Neural crest cell (in vitro differentiated cells): ENCODE measurements around the gene UNC93A. TPM values are rescaled to one million over a fixed set of nuclear protein-coding genes. Genes with fewer than 3 reads are reported as not detected.

Experiments
- DNase-seq: peaks from one replicate; pipeline ENCODE4 v3.0.0; 2021; ENCODE audit warnings: low read depth, mixed read lengths, low spot score
- H3K27ac Mint-ChIP-seq: one replicate; pipeline ENCODE4 v1.8.0; 2021; ENCODE audit warnings: mild to moderate bottlenecking, mixed read lengths; ENCODE audit not compliant: unreplicated experiment
- H3K27me3 Mint-ChIP-seq: 2 replicates; pipeline ENCODE4 v1.8.0; 2021; ENCODE audit warnings: low read depth, mild to moderate bottlenecking, mixed read lengths
- H3K36me3 Mint-ChIP-seq: 2 replicates; pipeline ENCODE4 v1.8.0; 2021; ENCODE audit warnings: low read depth, mild to moderate bottlenecking, mixed read lengths
- H3K4me1 Mint-ChIP-seq: 2 replicates; pipeline ENCODE4 v1.8.0; 2021; ENCODE audit warnings: mixed read lengths
- H3K4me3 Mint-ChIP-seq: one replicate; pipeline ENCODE4 v1.8.0; 2021; ENCODE audit warnings: mild to moderate bottlenecking, mixed read lengths
- H3K9me3 Mint-ChIP-seq: 2 replicates; pipeline ENCODE4 v1.8.0; 2021; ENCODE audit warnings: mixed read lengths
- CTCF ChIP-seq: fragments of 200-600 bp; sonication (generic); conservative IDR thresholded peaks from 2 replicates; pipeline ENCODE4 v1.5.0; 2021; ENCODE audit warnings: antibody characterized with exemption, mild to moderate bottlenecking
- total RNA-seq: library from RNA; stranded (reverse); gene quantifications from 2 replicates; pipeline ENCODE4 v1.2.1, GENCODE V29; 2021

The UNC93A gene
- total RNA-seq, 1 donor from 2014 or later, result not detected

- H3K4me1 Mint-ChIP-seq, result peaks cover 18% of the 10 kb centered on the region
- no peaks in the 10 kb centered on the region for H3K27me3 Mint-ChIP-seq
- no peak overlapping the region for H3K27ac Mint-ChIP-seq
- H3K36me3 Mint-ChIP-seq, result no peaks in the 10 kb centered on the region
- no peaks in the 10 kb centered on the region for H3K9me3 Mint-ChIP-seq
- TF ChIP-seq CTCF, result no peak
- H3K4me3 Mint-ChIP-seq, result no peak overlapping the region
- no peak for DNase-seq
These were observed 19.0 kb upstream of the UNC93A start for GRCh38 chr6:167272151-167272550.

- TF ChIP-seq CTCF, result no peak
- Mint-ChIP-seq H3K4me3 (no peak overlapping the region), H3K27me3 (no peaks in the 10 kb centered on the region), H3K36me3 (no peaks in the 10 kb centered on the region), H3K4me1 (peaks cover 19% of the 10 kb centered on the region), H3K9me3 (no peaks in the 10 kb centered on the region), H3K27ac (no peak overlapping the region)
- DNase-seq, result no peak
These were observed 18.3 kb upstream of the UNC93A start for GRCh38 chr6:167272696-167273379.

GRCh38 chr6:167274270-167274669 is 16.8 kb upstream of the UNC93A start:
- H3K9me3 Mint-ChIP-seq, result no peaks in the 10 kb centered on the region
- H3K27ac Mint-ChIP-seq, result no peak overlapping the region
- no peak for DNase-seq
- peaks cover 21% of the 10 kb centered on the region for H3K4me1 Mint-ChIP-seq
- H3K27me3 Mint-ChIP-seq, result no peaks in the 10 kb centered on the region
- no peaks in the 10 kb centered on the region for H3K36me3 Mint-ChIP-seq
- H3K4me3 Mint-ChIP-seq, result no peak overlapping the region
- no peak for TF ChIP-seq CTCF

DNA sequence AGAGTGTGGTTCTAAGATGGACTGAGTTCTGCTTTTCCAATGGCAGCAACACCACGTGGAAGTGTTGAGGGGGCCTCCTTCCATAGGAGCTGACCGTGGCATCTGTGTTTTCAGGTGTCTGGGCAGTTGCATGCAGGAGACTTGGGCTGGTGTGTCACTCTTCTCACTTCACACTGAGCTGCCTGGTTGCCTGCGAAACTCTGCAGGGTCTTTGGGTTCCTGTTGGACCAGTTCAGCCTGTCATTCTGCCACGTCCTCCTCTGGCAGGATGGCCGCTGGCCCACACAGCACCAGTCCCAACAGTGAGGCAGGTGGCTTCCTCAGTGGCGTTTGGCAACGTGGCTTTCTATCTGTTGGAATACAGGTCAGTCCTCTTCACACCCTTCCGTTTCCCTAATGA is 16.1 kb upstream of the UNC93A start:
- no peak for TF ChIP-seq CTCF
- H3K27ac Mint-ChIP-seq, result no peak overlapping the region
- no peaks in the 10 kb centered on the region for H3K9me3 Mint-ChIP-seq
- peaks cover 28% of the 10 kb centered on the region for H3K4me1 Mint-ChIP-seq
- no peak for DNase-seq
- no peaks in the 10 kb centered on the region for H3K27me3 Mint-ChIP-seq
- H3K4me3 Mint-ChIP-seq, result no peak overlapping the region
- H3K36me3 Mint-ChIP-seq, result no peaks in the 10 kb centered on the region

DNA sequence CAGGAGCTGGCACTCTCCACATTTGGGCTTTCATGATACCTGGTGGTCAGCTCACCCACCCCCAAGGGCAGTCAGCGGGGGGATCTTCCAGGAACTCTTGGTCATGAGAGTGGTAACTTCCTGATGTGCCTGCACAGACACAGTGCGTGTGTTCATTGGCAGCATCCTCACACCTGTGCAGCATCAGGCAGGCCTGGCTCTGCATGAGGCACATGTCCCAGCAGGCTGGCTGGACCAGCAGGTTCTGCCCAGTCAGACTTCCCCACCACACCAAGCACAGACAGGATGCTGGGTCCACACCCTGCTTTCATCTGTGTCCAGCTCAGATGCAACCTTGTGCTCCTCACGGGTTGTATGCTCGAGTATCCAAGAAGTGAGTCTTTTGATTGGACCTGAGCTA is 15.7 kb upstream of the UNC93A start:
- no peaks in the 10 kb centered on the region for H3K36me3 Mint-ChIP-seq
- no peak overlapping the region for H3K27ac Mint-ChIP-seq
- no peaks in the 10 kb centered on the region for H3K9me3 Mint-ChIP-seq
- no peaks in the 10 kb centered on the region for H3K27me3 Mint-ChIP-seq
- DNase-seq, result no peak
- no peak for TF ChIP-seq CTCF
- H3K4me3 Mint-ChIP-seq, result no peak overlapping the region
- H3K4me1 Mint-ChIP-seq, result peaks cover 32% of the 10 kb centered on the region
